Lower leg skin (tissue), 4 donors: Measurements from ENCODE around the gene IGFBP1. TPM values are rescaled to one million over a fixed set of nuclear protein-coding genes. Genes with fewer than 3 reads are reported as not detected.

ENCODE experiments used
- DNase-seq, 2 donors: peaks; one replicate each; pipeline ENCODE4 v3.0.0-alpha.2; 2019; ENCODE audit warnings: low spot score in 2 of 2
- H3K4me3 ChIP-seq: fragments of 200-600 bp; sonication (generic); 2 replicates; pipeline ENCODE4 v1.5.1; 2017; ENCODE audit warnings: mild to moderate bottlenecking, low read depth; ENCODE audit not compliant: poor library complexity, severe bottlenecking
- CTCF ChIP-seq, 3 donors: fragments of 450-650 bp; IDR thresholded peaks; one replicate each; pipeline ENCODE4 v1.5.1; 2016; ENCODE audit warnings: antibody characterized with exemption in 3 of 3, mild to moderate bottlenecking in 3 of 3, moderate library complexity in 2 of 3
- POLR2A ChIP-seq, 2 donors: fragments of 450-650 bp; IDR thresholded peaks; one replicate each; pipeline ENCODE4 v1.6.1; 2016 to 2017; ENCODE audit warnings: antibody characterized with exemption in 2 of 2, mild to moderate bottlenecking in 1 of 2, moderate library complexity in 1 of 2
- WGBS, 2 donors: methylation state at CpG; one replicate each; pipeline ENCODE4 v1.1.5; 2018; 5-methylcytosine and 5-hydroxymethylcytosine counted together
- intact Hi-C: fragments of 100-400 bp; cut with DNase I; formaldehyde crosslinking; loops from one replicate; pipeline ENCODE4 v1.15.0; 2023; ENCODE audit warnings: low total_unique reads
- total RNA-seq, 4 donors: library from RNA; depleted of rRNA; stranded (reverse); fragments of >200 nt; gene quantifications; one replicate each; pipeline ENCODE4 v1.1.0, GENCODE V29; 2016

The IGFBP1 gene
- total RNA-seq, 4 donors from 2014 or later, result not detected

GRCh38 chr7:45923290-45923689 lies 35.0 kb downstream of the IGFBP1 start:
- 7 to 8% methylated on average over 9 of the region's 9 CpGs for WGBS, 2 donors
- H3K4me3 ChIP-seq, result no peak overlapping the region
- intact Hi-C loops, result loop anchor here (2.0 to 5.0 kb wide), 2 partner anchors 430 to 1164 kb away; no protein-coding TSS in a partner anchor
- TF ChIP-seq CTCF (IDR thresholded peaks at IDR 0.05), result no peak
- TF ChIP-seq POLR2A (IDR thresholded peaks at IDR 0.05), result no peak
- peak; percentile 69 to 95 for DNase-seq

- 72 to 74% methylated on average over 6 of the region's 6 CpGs for WGBS, 2 donors
- intact Hi-C loops, result loop anchor here (2.0 to 5.0 kb wide), 3 partner anchors 429 to 1253 kb away; no protein-coding TSS in a partner anchor
- no peak overlapping the region for H3K4me3 ChIP-seq
- TF ChIP-seq CTCF (IDR thresholded peaks at IDR 0.05), result no peak
- no peak for DNase-seq
These were observed 35.5 kb downstream of the IGFBP1 start for GRCh38 chr7:45923818-45924217.

DNA sequence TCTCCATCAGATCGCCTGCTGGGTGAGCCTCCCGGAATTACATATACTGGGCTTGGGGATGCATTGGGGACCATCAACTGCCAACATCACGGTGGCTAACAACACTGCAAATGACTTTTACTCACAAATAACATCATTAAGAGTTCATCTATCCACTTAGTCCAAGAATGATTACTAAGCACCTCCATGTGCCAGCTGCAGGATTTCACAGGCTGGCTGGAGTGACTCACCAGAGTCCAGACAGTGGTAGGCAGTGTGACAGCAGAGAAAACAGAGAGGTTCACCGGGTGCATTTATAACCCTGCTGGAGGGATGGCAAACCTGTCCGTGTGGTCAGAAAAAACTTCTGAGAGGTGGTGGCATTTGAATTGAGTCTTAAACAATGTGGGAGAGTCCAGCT lies 36.0 kb downstream of the IGFBP1 start:
- no peak overlapping the region for H3K4me3 ChIP-seq
- intact Hi-C loops, result loop anchor here (2.0 to 5.0 kb wide), 2 partner anchors 1163 to 1253 kb away; no protein-coding TSS in a partner anchor
- no peak for DNase-seq
- TF ChIP-seq CTCF (IDR thresholded peaks at IDR 0.05), result no peak
- no peak for TF ChIP-seq POLR2A (IDR thresholded peaks at IDR 0.05)
- WGBS, 2 donors, result 55 to 61% methylated on average over 5 of the region's 5 CpGs

DNA sequence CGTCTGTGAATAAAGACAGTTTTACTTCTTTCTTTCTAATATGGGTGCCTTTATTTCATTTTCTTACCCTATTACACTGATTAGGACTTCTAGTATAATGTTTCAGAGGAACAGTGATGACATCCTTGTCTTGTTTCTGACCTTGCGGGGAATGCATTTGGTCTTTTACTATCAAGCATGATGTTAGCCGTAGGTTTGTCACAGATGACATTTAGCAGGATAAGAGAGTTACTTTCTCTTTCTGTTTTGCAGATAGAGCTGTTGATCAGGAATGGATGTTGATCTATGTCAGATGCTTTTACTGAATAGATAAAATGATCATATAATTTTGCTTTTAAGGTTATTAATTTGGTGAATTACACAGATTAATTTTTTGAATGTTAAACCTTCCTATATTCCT lies 39.4 kb downstream of the IGFBP1 start:
- TF ChIP-seq CTCF (IDR thresholded peaks at IDR 0.05) (no peak), POLR2A (IDR thresholded peaks at IDR 0.05) (no peak)
- no peak for DNase-seq
- WGBS, 2 donors, result 93 to 94% methylated on average over 3 of the region's 3 CpGs
- no peak overlapping the region for H3K4me3 ChIP-seq
- intact Hi-C loops, result no loop called here

- TF ChIP-seq POLR2A (IDR thresholded peaks at IDR 0.05) (no peak), CTCF (IDR thresholded peaks at IDR 0.05) (no peak)
- no peak for DNase-seq
- H3K4me3 ChIP-seq, result no peak overlapping the region
- intact Hi-C loops, result no loop called here
These were observed 42.7 kb downstream of the IGFBP1 start for GRCh38 chr7:45930967-45931366.

DNA sequence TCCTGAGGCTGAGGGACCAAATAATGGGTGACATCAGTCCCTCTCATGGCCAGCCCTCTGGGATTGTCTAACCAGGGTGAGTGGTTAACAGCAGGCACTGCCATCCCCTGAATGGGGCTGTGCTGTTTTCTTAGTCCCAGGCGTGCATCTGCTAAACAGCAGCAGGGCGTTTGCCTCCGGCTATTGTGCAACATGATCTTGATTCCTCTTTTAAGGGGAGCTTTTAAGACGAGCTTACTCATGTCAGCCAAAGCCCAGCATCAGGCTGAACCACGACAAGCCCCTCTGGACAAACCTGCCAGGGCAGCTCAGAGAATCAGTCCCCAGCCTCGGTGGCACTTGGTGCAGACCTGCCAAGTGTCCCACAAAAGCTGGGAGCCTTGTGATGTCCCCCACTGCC lies 49.0 kb downstream of the IGFBP1 start:
- DNase-seq, result no peak
- WGBS, 2 donors, result 50 to 56% methylated on average over 3 to 6 of the region's 6 CpGs
- intact Hi-C loops, result no loop called here
- TF ChIP-seq CTCF (IDR thresholded peaks at IDR 0.05) (no peak), POLR2A (IDR thresholded peaks at IDR 0.05) (no peak)
- H3K4me3 ChIP-seq, result no peak overlapping the region
